Muscle layer of colon (tissue), 2 donors: ENCODE data around the gene CDH6.

Experiments
- H3K27ac ChIP-seq: one replicate; pipeline ENCODE4 v1.7.0; 2013; ENCODE audit warnings: low read depth, mild to moderate bottlenecking, low read length, moderate library complexity
- H3K27me3 ChIP-seq, 2 donors: one replicate each; pipeline ENCODE4 v1.7.0; 2013; ENCODE audit warnings: low read length in 2 of 2, mild to moderate bottlenecking in 2 of 2; ENCODE audit not compliant: insufficient read depth in 2 of 2, control insufficient read depth in 1 of 2
- H3K36me3 ChIP-seq: one replicate; pipeline ENCODE4 v1.7.0; 2013; ENCODE audit warnings: mild to moderate bottlenecking, low read length; ENCODE audit not compliant: insufficient read depth
- H3K4me1 ChIP-seq: one replicate; pipeline ENCODE4 v1.7.0; 2013; ENCODE audit warnings: mild to moderate bottlenecking, low read length; ENCODE audit not compliant: insufficient read depth
- H3K4me3 ChIP-seq, 2 donors: one replicate each; pipeline ENCODE4 v1.7.0; 2013; ENCODE audit warnings: low read length in 2 of 2, low read depth in 1 of 2, mild to moderate bottlenecking in 1 of 2, moderate library complexity in 1 of 2
- H3K9ac ChIP-seq: one replicate; pipeline ENCODE4 v1.7.0; 2013; ENCODE audit warnings: low read length
- H3K9me3 ChIP-seq: one replicate; pipeline ENCODE4 v1.7.0; 2013; ENCODE audit warnings: mild to moderate bottlenecking, low read length
- donor health status: abdominal sarcoma.
- donor health status: Adenocarcinoma of cecum.

Gene CDH6

DNA sequence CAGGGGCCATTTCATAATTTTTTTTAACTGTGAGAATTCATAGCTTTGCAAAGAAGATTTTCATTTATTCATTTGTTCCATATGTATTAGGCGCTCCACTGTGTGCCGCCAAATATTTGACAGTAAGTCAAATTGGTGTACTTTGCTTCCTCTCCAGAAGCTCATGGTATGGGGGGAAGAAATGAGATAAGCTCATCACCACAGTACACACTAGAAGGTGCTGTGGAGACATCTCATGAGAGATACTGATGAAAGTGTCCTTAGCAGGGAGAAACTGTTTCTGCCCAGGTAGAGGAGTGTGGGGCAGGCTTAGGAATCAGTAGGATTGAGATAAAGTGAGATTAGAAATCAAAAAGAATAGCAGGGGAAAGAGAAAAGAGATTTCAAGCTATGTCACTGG is 136.2 kb downstream of the CDH6 start:
- no peak overlapping the region for H3K4me3 ChIP-seq
- no peaks in the 10 kb centered on the region for H3K27me3 ChIP-seq
- no peak overlapping the region for H3K27ac ChIP-seq
- no peaks in the 10 kb centered on the region for H3K36me3 ChIP-seq
- no peaks in the 10 kb centered on the region for H3K9me3 ChIP-seq
- H3K9ac ChIP-seq, result no peak overlapping the region
- H3K4me1 ChIP-seq, result no peaks in the 10 kb centered on the region

DNA sequence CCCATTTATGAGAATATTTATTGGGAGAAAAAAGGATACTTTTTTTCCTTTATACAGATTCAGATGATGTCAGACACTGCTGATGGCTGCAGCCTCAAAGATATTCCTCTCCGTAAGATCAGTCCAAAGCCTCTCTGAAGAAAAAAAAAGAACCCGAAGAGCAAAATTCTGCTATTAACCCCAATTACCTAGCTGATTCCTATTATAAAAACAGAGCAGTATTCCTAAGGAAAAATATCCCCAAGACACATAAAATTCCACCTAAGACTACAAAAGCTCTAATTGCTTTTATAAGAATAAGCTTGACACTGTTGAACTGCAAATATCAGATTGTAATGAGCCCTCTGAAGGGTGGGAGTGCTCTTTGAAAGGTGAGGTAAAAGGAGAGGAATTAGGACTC is 138.7 kb downstream of the CDH6 start:
- no peak overlapping the region for H3K9ac ChIP-seq
- no peaks in the 10 kb centered on the region for H3K27me3 ChIP-seq
- no peaks in the 10 kb centered on the region for H3K4me1 ChIP-seq
- H3K36me3 ChIP-seq, result no peaks in the 10 kb centered on the region
- no peaks in the 10 kb centered on the region for H3K9me3 ChIP-seq
- no peak overlapping the region for H3K27ac ChIP-seq
- H3K4me3 ChIP-seq, result no peak overlapping the region

DNA sequence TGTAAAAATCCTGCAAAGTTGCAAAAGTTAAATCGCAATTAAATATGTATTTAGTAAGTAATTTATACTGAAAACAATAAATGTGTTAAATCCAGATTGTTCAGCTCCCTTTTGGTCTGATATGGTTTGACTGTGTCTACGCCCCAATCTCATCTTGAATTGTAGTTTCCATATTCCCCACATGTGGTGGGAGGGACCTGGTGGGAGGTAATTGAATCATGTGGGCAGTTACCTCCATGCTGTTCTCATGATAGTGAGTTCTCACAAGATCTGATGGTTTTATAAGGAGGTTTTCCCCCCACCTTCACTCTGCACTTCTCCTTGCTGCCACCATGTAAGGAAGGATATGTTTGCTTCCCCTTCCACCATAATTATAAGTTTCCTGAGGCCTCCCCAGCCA is 140.0 kb downstream of the CDH6 start:
- Histone ChIP-seq H3K4me3 (no peak overlapping the region), H3K36me3 (no peaks in the 10 kb centered on the region), H3K27ac (no peak overlapping the region), H3K4me1 (no peaks in the 10 kb centered on the region), H3K27me3 (no peaks in the 10 kb centered on the region), H3K9ac (no peak overlapping the region), H3K9me3 (no peaks in the 10 kb centered on the region)

DNA sequence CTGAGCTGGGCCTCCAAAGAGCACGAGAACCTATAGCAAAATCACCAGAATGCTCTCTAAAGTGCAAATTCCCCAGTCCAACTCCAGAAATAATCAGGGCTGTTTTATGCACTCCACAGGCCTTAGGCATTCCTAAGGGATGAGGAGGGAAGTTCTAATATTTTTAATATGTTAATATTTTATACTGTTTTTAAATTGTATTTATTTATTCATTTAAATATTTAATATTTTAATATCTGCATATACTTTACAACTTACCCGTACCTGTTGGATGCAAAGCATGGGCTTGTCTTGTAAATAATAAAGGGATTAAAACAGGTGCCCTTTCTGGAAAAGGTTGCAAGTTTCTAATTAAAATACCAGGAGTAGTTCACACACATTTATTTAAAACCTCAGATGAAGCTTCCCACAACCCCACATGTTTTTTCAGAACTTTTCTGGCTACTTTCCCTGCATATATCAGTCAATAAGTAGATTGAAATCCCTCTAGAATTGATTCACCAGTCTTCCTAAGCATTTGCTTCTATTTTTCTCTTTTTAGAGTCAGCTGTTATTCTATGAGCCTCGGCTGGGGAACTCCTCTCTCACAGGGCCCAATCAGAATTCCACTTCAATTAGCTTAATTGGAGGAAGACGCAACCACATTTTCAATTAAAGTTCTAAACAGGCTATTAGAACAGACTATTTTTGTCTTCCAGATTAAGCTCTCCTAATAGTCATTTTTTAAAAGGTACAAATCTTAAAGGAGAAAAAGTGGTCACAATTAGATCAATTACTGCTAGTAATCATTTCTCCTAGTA is 140.8 kb downstream of the CDH6 start:
- H3K36me3 ChIP-seq, result no peaks in the 10 kb centered on the region
- no peak overlapping the region for H3K9ac ChIP-seq
- H3K4me3 ChIP-seq, result no peak overlapping the region
- H3K27ac ChIP-seq, result no peak overlapping the region
- no peaks in the 10 kb centered on the region for H3K9me3 ChIP-seq
- H3K27me3 ChIP-seq, result no peaks in the 10 kb centered on the region
- H3K4me1 ChIP-seq, result no peaks in the 10 kb centered on the region

DNA sequence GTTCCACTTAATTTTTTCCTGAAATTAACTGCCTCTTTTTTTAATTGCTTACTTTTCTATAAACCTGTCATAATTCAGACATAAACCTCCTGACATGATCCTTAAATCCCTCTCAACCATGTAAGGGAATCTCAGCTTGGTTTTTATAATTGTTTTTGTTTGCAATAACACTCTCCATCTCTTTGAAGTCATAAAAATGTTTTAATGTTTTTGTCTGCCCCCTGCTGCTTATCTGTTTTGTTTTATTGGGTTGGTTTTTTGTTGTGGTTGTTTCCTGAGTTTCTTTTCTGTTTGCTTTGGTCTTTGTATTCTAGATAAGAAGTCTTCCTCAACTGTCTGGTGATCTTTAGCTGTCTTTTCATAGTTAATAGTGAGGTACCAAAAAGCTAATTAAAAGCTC is 142.0 kb downstream of the CDH6 start:
- Histone ChIP-seq H3K4me3 (no peak overlapping the region), H3K36me3 (no peaks in the 10 kb centered on the region), H3K9me3 (no peaks in the 10 kb centered on the region), H3K9ac (no peak overlapping the region), H3K27ac (no peak overlapping the region), H3K4me1 (no peaks in the 10 kb centered on the region), H3K27me3 (no peaks in the 10 kb centered on the region)

DNA sequence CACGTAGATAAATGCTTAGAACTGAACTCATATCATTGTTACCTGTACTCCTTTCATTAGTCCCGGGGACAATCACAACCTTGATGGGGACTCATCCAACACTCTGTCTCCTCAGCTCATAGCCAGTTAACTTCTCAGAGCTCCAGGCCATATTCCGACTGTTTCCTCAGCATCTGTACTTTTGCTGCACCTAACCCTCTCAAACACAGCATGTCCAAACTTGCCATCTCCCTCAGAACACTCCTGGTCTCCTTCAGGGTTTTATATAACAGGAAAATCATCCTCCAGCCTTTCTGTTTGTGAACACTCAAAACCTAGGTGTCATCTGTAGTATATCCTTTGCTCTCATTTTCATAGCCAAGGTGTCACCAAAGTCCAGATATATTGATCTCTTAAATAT is 150.5 kb downstream of the CDH6 start:
- no peaks in the 10 kb centered on the region for H3K36me3 ChIP-seq
- no peak overlapping the region for H3K4me3 ChIP-seq
- H3K9ac ChIP-seq, result no peak overlapping the region
- H3K4me1 ChIP-seq, result no peaks in the 10 kb centered on the region
- no peak overlapping the region for H3K27ac ChIP-seq
- H3K9me3 ChIP-seq, result no peaks in the 10 kb centered on the region
- no peaks in the 10 kb centered on the region for H3K27me3 ChIP-seq

DNA sequence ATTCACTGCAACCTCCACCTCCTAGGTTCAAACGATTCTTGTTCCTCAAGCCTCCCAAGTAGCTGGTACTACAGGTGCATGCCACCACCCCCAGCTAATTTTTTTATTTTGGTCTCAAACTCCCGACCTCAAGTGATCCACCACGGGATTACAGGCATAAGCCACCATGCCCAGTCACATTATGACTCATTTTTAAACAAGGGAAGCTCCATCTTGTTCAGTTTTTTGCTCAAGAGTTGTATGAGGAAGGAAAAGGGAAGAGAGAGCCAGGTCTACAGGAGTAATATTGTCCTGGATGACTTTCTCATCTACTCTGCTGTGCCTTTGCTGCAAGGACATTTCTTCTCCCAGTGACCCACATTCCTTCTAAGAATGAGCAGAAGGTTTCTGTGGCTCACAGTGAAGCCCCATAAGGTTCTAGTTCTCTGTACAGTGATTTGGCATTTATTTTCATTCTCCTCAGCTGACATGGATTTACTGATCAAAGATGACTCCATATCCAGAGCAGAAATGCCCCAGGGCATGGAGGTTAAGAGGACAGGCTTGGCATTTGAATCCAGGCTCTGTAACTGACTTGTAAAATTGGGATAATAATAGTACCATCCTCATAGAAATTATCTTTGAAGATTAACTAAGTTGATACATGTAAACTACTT is 153.5 kb downstream of the CDH6 start:
- H3K9me3 ChIP-seq, result no peaks in the 10 kb centered on the region
- H3K4me3 ChIP-seq, result no peak overlapping the region
- H3K27ac ChIP-seq, result no peak overlapping the region
- no peaks in the 10 kb centered on the region for H3K36me3 ChIP-seq
- H3K4me1 ChIP-seq, result no peaks in the 10 kb centered on the region
- H3K9ac ChIP-seq, result no peak overlapping the region
- H3K27me3 ChIP-seq, result no peaks in the 10 kb centered on the region

DNA sequence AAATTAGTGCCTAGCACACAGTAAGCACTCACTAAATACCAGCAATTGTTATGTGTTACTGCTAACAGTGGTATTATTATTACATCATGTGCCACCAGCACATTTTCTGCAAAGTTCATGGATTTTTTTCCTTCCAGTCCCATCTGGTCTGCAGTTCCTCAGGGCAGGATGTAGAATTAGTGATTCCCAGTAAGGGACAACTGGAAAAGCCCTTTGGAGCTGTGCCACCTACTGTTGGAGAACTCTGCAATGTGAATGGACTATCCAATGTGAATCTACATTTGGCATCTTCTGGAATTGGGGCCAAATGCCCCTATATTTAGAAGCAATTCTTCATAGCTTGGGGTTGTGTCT is 154.0 kb downstream of the CDH6 start:
- Histone ChIP-seq H3K9me3 (no peaks in the 10 kb centered on the region), H3K36me3 (no peaks in the 10 kb centered on the region), H3K4me3 (no peak overlapping the region), H3K27me3 (no peaks in the 10 kb centered on the region), H3K4me1 (no peaks in the 10 kb centered on the region), H3K27ac (no peak overlapping the region), H3K9ac (no peak overlapping the region)

DNA sequence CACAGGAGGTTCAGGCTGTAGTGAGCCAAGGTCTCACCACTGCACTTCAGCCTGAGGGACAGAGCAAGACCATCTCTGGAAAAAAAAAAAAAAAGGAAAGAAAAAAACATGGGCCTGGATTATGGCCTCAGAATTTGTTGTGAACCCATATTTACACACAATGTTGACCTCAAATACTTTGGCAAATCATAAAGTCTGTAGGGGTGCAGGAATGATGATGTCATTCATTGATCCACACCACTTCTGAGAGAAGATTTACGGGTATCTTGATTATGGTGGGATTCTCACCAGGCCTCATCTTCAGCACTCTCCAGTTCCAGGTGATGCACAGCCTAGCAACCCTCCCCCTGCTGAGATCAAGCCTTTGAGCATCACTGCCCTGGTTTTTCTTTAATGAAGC is 156.9 kb downstream of the CDH6 start:
- Histone ChIP-seq H3K27me3 (no peaks in the 10 kb centered on the region), H3K9ac (no peak overlapping the region), H3K27ac (no peak overlapping the region), H3K9me3 (no peaks in the 10 kb centered on the region), H3K4me1 (no peaks in the 10 kb centered on the region), H3K4me3 (no peak overlapping the region), H3K36me3 (no peaks in the 10 kb centered on the region)

DNA sequence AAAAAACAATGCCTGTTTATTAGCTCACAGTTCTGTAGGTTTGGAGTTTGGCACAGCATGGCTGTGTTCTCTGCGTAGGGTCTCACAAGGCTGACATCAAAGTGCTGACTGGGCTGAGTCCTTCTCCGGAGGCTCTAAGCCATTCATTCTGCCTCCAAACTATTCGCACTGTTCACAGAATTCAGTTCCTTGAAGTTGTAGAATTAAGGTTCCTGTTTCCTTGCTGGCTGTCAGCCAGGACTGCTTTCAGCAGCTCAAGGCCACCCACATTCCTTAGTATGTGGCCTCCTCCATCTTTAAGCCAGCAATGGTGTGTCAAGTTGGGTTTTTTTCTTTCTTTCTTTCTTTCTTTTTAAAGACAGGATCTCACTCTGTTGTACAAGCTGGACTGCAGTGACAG is 161.9 kb downstream of the CDH6 start:
- Histone ChIP-seq H3K36me3 (no peaks in the 10 kb centered on the region), H3K9me3 (no peaks in the 10 kb centered on the region), H3K27me3 (no peaks in the 10 kb centered on the region), H3K27ac (no peak overlapping the region), H3K4me3 (no peak overlapping the region), H3K9ac (no peak overlapping the region), H3K4me1 (no peaks in the 10 kb centered on the region)

DNA sequence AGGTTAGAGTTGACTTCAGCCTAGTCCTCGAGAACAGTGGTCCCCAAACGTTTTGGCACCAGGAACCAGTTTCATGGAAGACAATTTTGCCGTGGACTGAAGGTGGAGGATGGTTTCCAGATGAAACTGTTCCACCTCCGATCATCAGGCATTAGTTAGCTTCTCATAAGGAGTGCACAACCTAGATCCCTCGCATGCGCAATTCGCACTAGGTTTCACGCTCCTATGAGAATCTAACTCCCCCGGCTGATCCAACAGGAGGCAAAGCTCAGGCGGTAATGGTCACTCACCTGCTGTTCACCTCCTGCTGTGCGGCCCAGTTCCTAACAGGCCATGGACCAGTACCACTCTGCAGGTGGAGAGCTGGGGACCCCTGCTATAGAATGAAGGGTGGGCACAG is 163.6 kb downstream of the CDH6 start:
- Histone ChIP-seq H3K9me3 (no peaks in the 10 kb centered on the region), H3K36me3 (no peaks in the 10 kb centered on the region), H3K4me1 (peaks cover 9% of the 10 kb centered on the region), H3K9ac (no peak overlapping the region), H3K4me3 (no peak overlapping the region), H3K27me3 (no peaks in the 10 kb centered on the region), H3K27ac (no peak overlapping the region)

DNA sequence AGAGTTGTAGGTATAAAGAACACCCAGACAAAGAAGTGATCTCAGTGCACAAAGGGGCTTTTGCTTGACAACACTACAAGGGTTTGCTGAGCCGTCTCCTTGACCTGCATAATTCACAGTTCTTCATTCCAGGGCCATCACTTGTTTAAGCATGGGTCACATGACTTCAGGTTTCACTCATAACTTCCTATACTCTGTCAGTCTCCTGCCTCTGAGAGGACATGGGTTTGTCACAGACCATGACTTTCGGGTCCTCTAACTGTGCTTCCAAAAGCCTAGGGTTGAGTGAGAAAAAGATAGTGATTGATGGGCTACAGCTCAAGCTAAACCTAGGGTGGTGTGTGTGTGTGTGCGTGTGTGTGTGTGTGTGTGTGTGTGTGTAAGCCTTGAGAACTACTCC is 166.4 kb downstream of the CDH6 start:
- Histone ChIP-seq H3K9me3 (no peaks in the 10 kb centered on the region), H3K4me1 (peaks cover 9% of the 10 kb centered on the region), H3K36me3 (no peaks in the 10 kb centered on the region), H3K9ac (no peak overlapping the region), H3K27ac (no peak overlapping the region), H3K4me3 (no peak overlapping the region), H3K27me3 (no peaks in the 10 kb centered on the region)
